GM12801 (cell line): ENCODE measurements around the gene ZAP70.

Source experiments
- TF ChIP-seq, protein P1 (sequence below): IDR thresholded peaks from one replicate; pipeline ENCODE4 v1.5.1; 2011; ENCODE audit warnings: control low read depth; ENCODE audit not compliant: insufficient read length; ENCODE audit errors: extremely low read depth

ZAP70 gene

DNA sequence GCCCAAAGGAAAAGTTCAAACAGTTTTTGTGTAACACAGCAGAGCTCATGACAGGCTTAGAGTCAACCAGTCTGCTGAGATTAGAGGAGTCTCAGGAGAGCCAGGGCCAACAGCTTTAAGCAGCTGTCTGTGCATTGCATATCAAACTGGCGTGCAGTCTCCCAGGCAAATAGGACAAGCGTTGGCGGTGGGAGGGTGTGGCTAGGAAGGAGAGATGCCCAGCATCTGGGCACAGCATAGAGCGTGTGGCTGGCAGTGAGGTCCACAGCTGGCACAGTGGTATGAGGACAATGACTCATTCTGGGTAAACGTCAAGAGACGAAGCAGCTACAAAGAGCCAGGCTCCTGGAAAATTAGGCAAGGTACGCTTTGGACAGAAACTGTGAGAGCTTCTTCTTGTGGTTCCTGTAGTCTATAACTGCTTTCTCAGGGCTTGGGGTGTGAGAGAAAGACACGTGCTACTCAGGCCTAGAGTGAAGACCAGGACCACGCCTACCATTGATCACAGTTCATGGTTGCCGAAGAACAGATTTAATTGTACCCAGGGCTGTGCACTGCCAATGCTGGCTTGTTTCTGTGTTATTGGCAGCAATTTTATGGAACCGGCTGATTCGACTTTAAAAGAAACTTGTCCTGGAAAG is 14.8 kb downstream of the ZAP70 start:
- TF ChIP-seq, protein P1, sequence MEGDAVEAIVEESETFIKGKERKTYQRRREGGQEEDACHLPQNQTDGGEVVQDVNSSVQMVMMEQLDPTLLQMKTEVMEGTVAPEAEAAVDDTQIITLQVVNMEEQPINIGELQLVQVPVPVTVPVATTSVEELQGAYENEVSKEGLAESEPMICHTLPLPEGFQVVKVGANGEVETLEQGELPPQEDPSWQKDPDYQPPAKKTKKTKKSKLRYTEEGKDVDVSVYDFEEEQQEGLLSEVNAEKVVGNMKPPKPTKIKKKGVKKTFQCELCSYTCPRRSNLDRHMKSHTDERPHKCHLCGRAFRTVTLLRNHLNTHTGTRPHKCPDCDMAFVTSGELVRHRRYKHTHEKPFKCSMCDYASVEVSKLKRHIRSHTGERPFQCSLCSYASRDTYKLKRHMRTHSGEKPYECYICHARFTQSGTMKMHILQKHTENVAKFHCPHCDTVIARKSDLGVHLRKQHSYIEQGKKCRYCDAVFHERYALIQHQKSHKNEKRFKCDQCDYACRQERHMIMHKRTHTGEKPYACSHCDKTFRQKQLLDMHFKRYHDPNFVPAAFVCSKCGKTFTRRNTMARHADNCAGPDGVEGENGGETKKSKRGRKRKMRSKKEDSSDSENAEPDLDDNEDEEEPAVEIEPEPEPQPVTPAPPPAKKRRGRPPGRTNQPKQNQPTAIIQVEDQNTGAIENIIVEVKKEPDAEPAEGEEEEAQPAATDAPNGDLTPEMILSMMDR, result no peak

DNA sequence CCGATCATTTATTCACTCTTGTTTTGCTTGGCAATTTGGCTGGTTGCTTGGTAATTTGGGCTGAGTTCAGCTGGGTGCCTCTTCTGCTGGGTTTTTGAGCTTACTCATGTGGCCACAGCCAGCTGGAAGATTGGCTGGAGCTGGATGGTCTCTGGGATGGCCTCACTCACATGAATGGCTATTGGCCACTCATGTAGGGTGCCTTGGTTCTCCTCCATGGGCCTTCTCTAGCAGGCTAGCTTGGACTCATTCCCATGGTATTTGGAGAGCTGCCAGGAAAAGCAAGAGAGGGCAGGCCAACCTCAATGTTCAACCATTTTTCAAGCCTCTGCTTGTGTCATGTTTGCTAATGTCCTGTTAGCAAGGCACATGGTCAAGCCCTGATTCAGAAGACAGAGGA is 16.9 kb downstream of the ZAP70 start:
- TF ChIP-seq, protein P1, result no peak

DNA sequence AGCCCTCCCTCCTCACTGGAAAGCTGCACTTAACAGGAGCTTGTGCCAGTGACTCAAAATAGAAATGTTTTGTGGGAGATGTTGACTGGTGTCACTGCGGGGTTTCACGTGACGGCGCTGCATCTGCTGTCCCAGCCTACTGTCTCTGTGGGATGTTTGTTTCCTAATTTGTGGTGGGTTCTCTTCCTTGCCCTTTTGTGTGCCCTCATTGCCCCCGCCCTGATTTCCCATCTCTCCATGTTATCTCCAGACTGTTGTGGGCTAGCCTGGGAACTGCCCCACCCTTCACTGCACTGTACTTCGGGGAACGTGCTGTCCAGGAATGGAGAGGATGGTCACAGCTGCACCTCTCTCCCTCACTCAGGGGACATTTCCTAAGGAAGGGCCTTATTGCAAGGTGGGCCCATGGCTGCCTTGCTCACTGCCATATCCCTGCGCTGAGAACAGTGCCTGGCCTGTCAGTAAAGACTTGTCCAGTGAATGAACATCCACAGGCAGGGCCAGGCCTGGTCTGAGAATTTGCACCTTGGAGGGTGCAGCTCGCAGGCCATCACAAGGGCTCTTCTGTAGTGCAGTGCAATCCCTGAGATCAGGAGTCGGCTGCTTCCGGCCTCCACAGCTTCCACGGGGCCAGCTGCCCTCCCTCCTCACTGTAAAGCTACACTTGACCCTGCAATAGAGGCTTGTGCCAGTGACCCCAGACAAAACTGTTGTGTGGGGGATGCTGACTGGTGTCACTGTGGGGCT is 18.1 kb downstream of the ZAP70 start:
- TF ChIP-seq, protein P1, result no peak

DNA sequence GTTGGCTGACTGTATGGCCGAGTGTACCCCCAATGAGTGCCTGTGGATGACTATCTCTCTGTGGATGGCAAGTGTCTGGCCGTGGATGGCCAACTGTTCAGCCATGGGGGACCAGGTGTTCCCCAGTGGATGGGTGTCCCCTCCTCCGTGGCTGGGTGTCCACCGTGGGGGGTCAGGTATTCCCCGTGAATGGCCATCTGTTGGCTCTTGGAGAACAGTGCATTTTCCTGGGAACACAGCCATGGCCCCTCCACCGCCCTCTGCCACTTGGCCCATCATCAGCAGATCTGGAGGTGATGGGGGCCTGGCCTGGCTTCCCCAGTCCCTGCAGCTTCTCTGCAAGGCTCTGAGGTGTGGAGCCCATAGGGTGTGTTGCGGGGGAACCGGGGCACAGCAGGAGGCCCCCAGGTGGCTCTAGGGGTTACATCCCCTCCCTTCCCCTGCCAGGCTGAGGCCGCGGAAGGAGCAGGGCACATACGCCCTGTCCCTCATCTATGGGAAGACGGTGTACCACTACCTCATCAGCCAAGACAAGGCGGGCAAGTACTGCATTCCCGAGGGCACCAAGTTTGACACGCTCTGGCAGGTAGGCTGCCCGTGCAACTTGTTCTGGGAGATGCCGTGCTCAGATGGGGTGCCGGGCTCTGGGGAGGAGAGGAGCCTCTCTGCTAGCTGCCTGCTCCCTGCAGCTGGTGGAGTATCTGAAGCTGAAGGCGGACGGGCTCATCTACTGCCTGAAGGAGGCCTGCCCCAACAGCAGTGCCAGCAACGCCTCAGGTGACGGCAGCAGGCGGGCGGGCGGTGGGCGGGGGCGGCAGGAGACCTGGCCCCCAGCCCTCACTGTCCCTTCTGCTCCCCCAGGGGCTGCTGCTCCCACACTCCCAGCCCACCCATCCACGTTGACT is 19.3 kb downstream of the ZAP70 start:
- TF ChIP-seq, protein P1, result no peak

DNA sequence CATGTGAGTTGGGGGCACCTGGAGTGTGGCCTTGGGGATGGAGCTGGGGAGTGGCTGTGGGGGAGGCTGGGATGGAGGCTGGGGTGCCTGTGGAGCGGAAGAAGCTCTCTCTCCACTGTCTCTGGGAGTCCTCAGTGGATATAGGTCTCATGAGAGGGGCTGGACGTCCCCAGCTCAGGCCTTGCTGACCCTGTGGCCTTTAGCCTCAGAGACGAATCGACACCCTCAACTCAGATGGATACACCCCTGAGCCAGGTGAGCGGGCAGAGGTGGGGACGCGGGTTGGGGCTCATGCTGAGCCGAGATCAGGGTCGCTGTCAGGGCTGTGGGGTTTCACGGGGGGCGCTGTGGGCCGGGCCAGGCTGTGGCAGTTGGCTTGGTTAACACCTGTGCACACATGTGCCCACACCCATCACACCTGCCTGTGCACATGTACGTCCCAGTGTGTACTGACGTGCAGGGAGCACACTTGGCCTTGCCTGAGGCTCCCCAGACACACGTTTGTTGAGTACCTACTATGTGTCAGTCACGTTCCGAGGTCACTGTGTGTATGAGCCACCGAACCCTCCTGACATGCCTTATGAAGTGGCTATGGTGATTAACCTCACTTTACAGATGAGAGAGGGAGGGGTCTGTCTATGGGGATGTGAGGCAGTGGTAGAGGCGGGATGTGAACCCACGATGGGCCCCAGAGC is 20.1 kb downstream of the ZAP70 start:
- TF ChIP-seq, protein P1, result no peak

DNA sequence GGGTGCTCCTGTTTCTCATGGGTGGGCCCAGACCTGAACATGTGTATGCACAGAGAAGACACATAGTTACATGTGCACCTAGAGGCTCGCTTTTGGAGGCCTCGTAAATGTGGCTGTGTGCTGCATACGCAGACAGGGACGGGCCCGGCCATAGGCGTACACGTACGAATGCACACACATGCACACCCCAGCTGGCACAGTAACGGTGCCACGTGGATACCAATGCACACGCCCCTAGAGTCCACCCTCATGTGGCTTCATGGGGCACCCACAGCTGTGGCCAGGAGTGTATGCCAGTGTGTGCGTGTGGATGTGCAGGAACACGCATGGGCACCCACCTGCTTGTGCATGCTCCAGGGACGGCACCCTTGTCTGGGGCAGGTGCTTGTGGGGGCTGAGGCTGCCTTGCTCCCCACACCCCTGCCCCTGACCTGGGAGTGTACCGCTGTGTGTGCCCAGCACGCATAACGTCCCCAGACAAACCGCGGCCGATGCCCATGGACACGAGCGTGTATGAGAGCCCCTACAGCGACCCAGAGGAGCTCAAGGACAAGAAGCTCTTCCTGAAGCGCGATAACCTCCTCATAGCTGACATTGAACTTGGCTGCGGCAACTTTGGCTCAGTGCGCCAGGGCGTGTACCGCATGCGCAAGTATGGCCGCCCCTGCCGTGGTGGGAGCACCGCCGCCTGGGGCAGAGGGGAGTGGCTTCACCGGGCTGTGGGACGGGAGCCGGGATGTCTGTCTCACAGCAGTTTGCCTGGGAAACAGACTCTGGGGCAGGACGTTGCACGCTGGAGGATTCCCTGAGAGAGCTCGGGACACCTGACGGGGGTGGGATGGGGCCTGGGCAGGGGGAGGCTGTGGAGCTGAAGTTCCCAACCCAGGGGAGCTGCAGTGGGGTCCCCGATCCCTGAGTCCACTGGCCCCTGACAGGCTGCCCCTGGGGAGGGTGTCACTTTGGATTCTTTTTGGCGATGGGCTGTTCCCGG is 21.0 kb downstream of the ZAP70 start:
- TF ChIP-seq, protein P1, result no peak
